ENCODE measurements around the gene PDHB.

GRCh38 chr3:58384381-58385090, 49.1 kb downstream of the PDHB start:
- no peak for TF ChIP-seq EZH2 (IDR thresholded peaks at IDR 0.05; ENCODE audit: low read length)
- no peak for TF ChIP-seq CTCF (optimal IDR thresholded peaks at IDR 0.05 in 1 of 3, IDR thresholded peaks at IDR 0.05 in 1 of 3, conservative IDR thresholded peaks at IDR 0.05 in 1 of 3; ENCODE audit: extremely low read depth in 1 of 3, insufficient read depth in 2 of 3, low read length in 3 of 3)

All from keratinocyte (primary cell).